OCI-LY1 (cell line): ENCODE measurements around the gene NTSR1.

Experiments
- H2AFZ ChIP-seq: fragments of 200-600 bp; sonication (generic), shearing (Covaris generic); 2 replicates; pipeline ENCODE4 v1.6.0; 2014; ENCODE audit warnings: antibody characterized with exemption, mild to moderate bottlenecking, low read length
- H3F3A ChIP-seq: fragments of 200-600 bp; sonication (generic), shearing (Covaris generic); 2 replicates; pipeline ENCODE4 v1.6.0; 2014; ENCODE audit warnings: mild to moderate bottlenecking, antibody characterized with exemption, low read length, moderate library complexity; ENCODE audit not compliant: insufficient read depth
- H3K27ac ChIP-seq: fragments of 200-600 bp; sonication (generic); 2 replicates; pipeline ENCODE4 v1.5.1; 2014; ENCODE audit warnings: low read length, mixed run types, mild to moderate bottlenecking, low read depth; ENCODE audit not compliant: poor library complexity, severe bottlenecking
- H3K27me3 ChIP-seq: fragments of 200-600 bp; sonication (generic); 2 replicates; pipeline ENCODE4 v1.6.0; 2014; ENCODE audit warnings: antibody characterized with exemption, mild to moderate bottlenecking, low read length, moderate library complexity; ENCODE audit not compliant: insufficient read depth
- H3K36me3 ChIP-seq: fragments of 200-600 bp; sonication (generic); 2 replicates; pipeline ENCODE4 v1.6.1; 2014; ENCODE audit warnings: mild to moderate bottlenecking, antibody characterized with exemption, low read length, moderate library complexity, mixed read lengths; ENCODE audit not compliant: insufficient read depth
- H3K4me1 ChIP-seq: fragments of 200-600 bp; sonication (generic); 2 replicates; pipeline ENCODE4 v1.5.1; 2014; ENCODE audit warnings: mild to moderate bottlenecking, low read length, moderate library complexity; ENCODE audit not compliant: insufficient read depth, severe bottlenecking
- H3K4me2 ChIP-seq: fragments of 200-600 bp; sonication (generic), shearing (Covaris generic); 2 replicates; pipeline ENCODE4 v1.6.1; 2014; ENCODE audit warnings: low read length
- H3K4me3 ChIP-seq: fragments of 200-600 bp; sonication (generic); 2 replicates; pipeline ENCODE4 v1.5.1; 2014; ENCODE audit warnings: low read length, low read depth, mild to moderate bottlenecking, mixed read lengths; ENCODE audit not compliant: poor library complexity, severe bottlenecking
- H3K79me2 ChIP-seq: fragments of 200-600 bp; shearing (Covaris generic); 2 replicates; pipeline ENCODE4 v1.6.1; 2016; ENCODE audit warnings: mixed run types, low read length, mixed read lengths; ENCODE audit not compliant: insufficient read depth
- H3K9ac ChIP-seq: fragments of 200-600 bp; sonication (generic), shearing (Covaris generic); 2 replicates; pipeline ENCODE4 v1.6.1; 2014; ENCODE audit warnings: mild to moderate bottlenecking, low read length, mixed read lengths
- H3K9me2 ChIP-seq: fragments of 200-600 bp; sonication (generic), shearing (Covaris generic); 2 replicates; pipeline ENCODE4 v1.6.1; 2014; ENCODE audit warnings: low read depth, mild to moderate bottlenecking, low read length, mixed read lengths
- H3K9me3 ChIP-seq: fragments of 200-600 bp; shearing (Covaris generic); 2 replicates; pipeline ENCODE4 v1.6.1; 2014; ENCODE audit warnings: low read length, mixed read lengths
- H4K20me1 ChIP-seq: fragments of 200-600 bp; sonication (generic), shearing (Covaris generic); 2 replicates; pipeline ENCODE4 v1.6.0; 2016; ENCODE audit warnings: mild to moderate bottlenecking, low read length; ENCODE audit not compliant: insufficient read depth
- EZH2 ChIP-seq: fragments of 200-600 bp; sonication (generic), shearing (Covaris generic); IDR thresholded peaks from 2 replicates; pipeline ENCODE4 v1.8.0; 2017; ENCODE audit warnings: borderline replicate concordance, mixed run types, mild to moderate bottlenecking, antibody characterized with exemption, low read length, moderate library complexity, mixed read lengths
- TF ChIP-seq, protein P1 (sequence below): fragments of 200-600 bp; sonication (generic), shearing (Covaris generic); IDR thresholded peaks from 2 replicates; pipeline ENCODE4 v1.5.1; 2017; ENCODE audit warnings: mild to moderate bottlenecking, antibody characterized with exemption, low read length, moderate library complexity, mixed read lengths

The NTSR1 gene

DNA sequence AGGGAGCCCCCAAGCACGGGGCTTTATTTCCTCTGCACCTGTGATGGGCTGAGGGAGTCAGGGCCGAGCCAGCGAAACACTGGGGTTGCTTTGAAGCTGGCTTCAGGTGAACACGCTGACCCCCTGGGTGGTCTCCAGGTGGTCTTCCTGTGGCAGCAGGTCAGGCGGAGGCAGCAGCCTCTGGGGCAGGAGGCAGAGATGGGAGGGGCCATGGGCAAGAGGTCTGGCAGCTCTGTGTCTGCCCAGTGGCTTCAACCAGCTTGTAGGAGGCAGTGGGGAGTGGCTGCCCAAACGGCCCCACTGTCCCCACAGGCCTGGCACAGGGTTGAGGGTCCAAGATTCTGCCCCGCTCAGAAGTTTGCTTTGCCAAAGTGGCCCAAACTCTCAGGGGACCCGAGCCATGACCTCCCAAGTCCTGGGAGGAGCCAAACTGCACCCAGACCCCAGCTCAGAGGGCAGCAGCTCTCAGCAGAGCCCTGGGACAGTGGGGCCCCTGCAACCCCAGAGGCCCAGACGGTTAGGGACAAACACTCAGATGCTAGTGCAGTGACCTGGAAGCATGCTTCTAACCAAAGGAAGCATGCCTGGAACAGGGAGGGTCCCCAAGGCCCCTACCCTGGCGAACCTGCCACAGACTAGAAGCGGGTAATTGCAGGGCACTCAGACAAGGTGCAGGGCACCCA lies 15.3 kb downstream of the NTSR1 start:
- H3K9ac ChIP-seq, result no peak overlapping the region
- H3K27me3 ChIP-seq, result peaks cover 23% of the 10 kb centered on the region; the same call in 1 of the 2 replicates
- no peak overlapping the region for H2AFZ ChIP-seq
- no peaks in the 10 kb centered on the region for H4K20me1 ChIP-seq
- H3K79me2 ChIP-seq, result no peaks in the 10 kb centered on the region
- H3K27ac ChIP-seq, result no peak overlapping the region
- TF ChIP-seq, protein P1, sequence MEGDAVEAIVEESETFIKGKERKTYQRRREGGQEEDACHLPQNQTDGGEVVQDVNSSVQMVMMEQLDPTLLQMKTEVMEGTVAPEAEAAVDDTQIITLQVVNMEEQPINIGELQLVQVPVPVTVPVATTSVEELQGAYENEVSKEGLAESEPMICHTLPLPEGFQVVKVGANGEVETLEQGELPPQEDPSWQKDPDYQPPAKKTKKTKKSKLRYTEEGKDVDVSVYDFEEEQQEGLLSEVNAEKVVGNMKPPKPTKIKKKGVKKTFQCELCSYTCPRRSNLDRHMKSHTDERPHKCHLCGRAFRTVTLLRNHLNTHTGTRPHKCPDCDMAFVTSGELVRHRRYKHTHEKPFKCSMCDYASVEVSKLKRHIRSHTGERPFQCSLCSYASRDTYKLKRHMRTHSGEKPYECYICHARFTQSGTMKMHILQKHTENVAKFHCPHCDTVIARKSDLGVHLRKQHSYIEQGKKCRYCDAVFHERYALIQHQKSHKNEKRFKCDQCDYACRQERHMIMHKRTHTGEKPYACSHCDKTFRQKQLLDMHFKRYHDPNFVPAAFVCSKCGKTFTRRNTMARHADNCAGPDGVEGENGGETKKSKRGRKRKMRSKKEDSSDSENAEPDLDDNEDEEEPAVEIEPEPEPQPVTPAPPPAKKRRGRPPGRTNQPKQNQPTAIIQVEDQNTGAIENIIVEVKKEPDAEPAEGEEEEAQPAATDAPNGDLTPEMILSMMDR, result no peak
- no peak for TF ChIP-seq EZH2
- H3F3A ChIP-seq, result no peaks in the 10 kb centered on the region
- H3K9me3 ChIP-seq, result peaks cover 15% of the 10 kb centered on the region
- no peaks in the 10 kb centered on the region for H3K9me2 ChIP-seq
- peaks cover 7% of the 10 kb centered on the region; the same call in 1 of the 2 replicates for H3K36me3 ChIP-seq
- no peaks in the 10 kb centered on the region for H3K4me1 ChIP-seq
- H3K4me3 ChIP-seq, result no peak overlapping the region
- H3K4me2 ChIP-seq, result no peak overlapping the region

DNA sequence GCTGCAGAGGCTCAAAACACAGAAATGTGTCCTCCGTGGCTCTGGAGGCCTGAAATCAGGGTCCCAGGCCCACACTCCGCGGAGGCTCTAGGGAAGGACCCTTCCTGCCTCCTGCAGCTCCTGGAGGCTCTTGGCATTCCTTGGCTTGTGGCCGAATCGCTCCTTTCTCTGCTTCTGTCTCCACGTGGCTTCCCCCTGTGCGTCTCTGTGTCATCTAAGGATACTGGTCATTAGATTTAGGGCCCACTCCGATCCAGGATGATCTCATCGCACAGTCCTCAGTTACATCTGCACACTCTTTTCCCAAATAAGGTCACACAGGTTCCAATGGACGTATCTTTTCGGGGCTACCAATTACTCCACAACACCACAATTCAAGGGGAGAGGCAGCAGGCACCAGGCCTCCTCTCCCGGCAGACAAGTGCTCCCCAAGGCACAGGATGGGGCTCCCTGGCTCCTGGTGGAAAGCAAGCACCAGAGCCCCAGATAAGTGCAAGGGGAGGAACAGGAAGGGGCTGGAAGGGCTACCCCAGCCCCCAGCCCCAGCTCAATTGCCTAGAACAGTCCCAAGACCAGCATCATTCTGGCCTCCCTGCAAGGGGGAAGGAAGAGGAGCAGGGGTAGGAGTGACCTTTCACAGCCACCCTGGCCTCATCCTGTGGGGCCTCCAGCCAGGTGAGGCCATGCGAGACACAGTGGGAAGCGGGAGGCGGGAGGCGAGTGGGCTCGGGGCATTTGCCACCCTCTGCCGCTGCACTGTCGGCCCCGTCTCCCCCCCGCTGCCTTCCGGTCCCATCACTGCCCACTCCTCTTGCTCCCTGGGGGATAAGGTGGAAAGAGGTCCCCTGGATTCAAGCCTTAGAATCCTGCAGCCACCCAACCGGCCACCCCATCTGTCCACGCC lies 16.3 kb downstream of the NTSR1 start:
- H3K4me2 ChIP-seq, result no peak overlapping the region
- H2AFZ ChIP-seq, result no peak overlapping the region
- no peaks in the 10 kb centered on the region for H3F3A ChIP-seq
- H3K4me1 ChIP-seq, result no peaks in the 10 kb centered on the region
- peaks cover 7% of the 10 kb centered on the region; the same call in 1 of the 2 replicates for H3K36me3 ChIP-seq
- no peaks in the 10 kb centered on the region for H4K20me1 ChIP-seq
- H3K9me3 ChIP-seq, result peaks cover 15% of the 10 kb centered on the region
- no peak overlapping the region for H3K4me3 ChIP-seq
- no peaks in the 10 kb centered on the region for H3K79me2 ChIP-seq
- TF ChIP-seq, protein P1, result no peak
- TF ChIP-seq EZH2, result no peak
- H3K9me2 ChIP-seq, result no peaks in the 10 kb centered on the region
- peaks cover 17% of the 10 kb centered on the region; the same call in 1 of the 2 replicates for H3K27me3 ChIP-seq
- no peak overlapping the region for H3K9ac ChIP-seq
- H3K27ac ChIP-seq, result no peak overlapping the region

DNA sequence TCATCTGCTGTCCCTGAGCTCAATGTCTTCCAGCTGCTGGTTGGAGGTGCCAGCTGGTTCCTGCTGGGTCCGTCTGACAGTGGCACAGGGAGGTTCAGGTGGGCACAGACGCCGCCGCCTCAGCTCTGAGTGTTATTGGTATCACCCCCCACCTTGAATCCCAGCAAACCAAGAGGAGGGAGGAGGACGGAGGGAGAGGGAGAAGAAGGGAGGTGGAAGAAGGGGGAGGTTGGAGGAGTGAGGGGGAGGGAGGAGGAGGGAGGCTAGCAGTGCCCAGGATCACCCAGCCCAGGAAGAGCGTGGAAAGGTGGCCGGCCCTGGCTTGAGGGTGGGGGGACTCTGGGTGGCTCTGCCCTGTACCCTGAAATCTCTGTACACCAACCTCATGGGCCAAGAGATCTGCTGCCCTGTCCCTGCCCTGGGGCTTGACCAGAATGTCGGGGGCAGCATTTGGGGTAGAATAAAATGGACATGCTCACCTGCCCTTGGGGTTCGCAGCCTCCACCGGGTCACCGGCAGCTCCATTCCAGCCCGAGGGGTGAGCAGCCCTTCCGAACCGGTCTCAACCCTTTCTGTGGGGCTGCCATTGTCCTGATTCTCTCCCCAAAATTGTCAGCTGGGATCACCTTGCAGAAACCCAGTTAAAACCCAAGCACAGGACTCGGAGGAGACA lies 17.1 kb downstream of the NTSR1 start:
- Histone ChIP-seq H3K4me1 (no peaks in the 10 kb centered on the region), H3K79me2 (no peaks in the 10 kb centered on the region), H4K20me1 (no peaks in the 10 kb centered on the region), H3K4me2 (no peak overlapping the region), H3K9me2 (no peaks in the 10 kb centered on the region), H3F3A (no peaks in the 10 kb centered on the region), H3K9ac (no peak overlapping the region), H3K9me3 (peaks cover 12% of the 10 kb centered on the region), H3K27ac (no peak overlapping the region), H3K36me3 (peaks cover 7% of the 10 kb centered on the region; the same call in 1 of the 2 replicates), H2AFZ (no peak overlapping the region), H3K4me3 (no peak overlapping the region), H3K27me3 (peaks cover 16% of the 10 kb centered on the region; the same call in 1 of the 2 replicates)
- TF ChIP-seq, protein P1, result no peak
- no peak for TF ChIP-seq EZH2
